ENCODE measurements around the gene GRM2.

DNA sequence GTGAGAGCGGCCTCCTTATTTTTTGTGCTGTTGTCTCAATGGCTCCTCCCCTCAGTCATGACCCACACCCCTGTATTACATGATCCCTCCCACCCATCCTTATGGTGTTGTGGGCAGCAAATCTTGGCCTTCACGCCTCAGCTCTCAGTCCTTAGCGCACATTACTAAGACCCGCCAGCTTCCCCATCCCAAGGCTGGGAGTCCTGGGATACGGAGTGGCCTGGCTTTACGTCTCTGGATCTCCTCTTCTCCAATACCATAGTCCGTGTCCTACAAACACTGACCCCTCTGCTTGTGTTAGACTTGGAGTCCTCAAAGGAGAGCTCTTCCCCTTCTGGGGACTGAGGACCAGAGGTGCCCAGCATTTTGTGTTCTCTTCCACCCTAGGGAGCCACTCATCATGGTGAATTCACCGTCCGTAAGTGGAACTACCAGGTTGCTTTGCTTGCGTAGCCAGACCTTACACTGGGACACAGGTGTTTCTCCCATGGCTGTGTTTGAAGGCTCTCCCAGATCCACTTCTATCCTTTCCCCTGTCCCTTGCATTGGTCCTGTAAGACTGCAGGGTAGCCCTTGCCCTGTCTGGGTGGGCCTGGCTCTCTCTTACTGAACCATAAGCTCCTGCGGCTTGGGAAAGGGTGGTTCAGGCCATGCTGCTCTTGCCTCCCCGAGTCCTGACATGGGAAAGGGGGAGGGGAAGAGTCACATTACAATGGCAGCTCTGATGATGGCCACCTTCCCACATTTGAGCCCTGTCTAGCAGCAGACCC is 13.6 kb downstream of the GRM2 start:
- TF ChIP-seq EZH2 (IDR thresholded peaks at IDR 0.05; ENCODE audit: borderline replicate concordance, low read length), result no peak
- TF ChIP-seq, protein P1, sequence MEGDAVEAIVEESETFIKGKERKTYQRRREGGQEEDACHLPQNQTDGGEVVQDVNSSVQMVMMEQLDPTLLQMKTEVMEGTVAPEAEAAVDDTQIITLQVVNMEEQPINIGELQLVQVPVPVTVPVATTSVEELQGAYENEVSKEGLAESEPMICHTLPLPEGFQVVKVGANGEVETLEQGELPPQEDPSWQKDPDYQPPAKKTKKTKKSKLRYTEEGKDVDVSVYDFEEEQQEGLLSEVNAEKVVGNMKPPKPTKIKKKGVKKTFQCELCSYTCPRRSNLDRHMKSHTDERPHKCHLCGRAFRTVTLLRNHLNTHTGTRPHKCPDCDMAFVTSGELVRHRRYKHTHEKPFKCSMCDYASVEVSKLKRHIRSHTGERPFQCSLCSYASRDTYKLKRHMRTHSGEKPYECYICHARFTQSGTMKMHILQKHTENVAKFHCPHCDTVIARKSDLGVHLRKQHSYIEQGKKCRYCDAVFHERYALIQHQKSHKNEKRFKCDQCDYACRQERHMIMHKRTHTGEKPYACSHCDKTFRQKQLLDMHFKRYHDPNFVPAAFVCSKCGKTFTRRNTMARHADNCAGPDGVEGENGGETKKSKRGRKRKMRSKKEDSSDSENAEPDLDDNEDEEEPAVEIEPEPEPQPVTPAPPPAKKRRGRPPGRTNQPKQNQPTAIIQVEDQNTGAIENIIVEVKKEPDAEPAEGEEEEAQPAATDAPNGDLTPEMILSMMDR (conservative IDR thresholded peaks at IDR 0.05 in 1 of 2, IDR thresholded peaks at IDR 0.05 in 1 of 2; ENCODE audit: extremely low read depth in 1 of 2, insufficient read depth in 1 of 2, low read depth in 1 of 2, low read length in 2 of 2), result no peak
